DOHH2 (cell line): ENCODE data around the gene RNPEPL1.

Experiments
- EZH2phosphoT487 ChIP-seq: fragments of 200-600 bp; sonication (generic); IDR thresholded peaks from 2 replicates; pipeline ENCODE4 v1.6.1; 2017; ENCODE audit warnings: borderline replicate concordance, mild to moderate bottlenecking, antibody characterized with exemption, low read length, moderate library complexity, mixed read lengths
- TF ChIP-seq, protein P1 (sequence below): fragments of 200-600 bp; sonication (generic); IDR thresholded peaks from one replicate; pipeline ENCODE4 v1.5.1; 2014; ENCODE audit warnings: antibody characterized with exemption, mild to moderate bottlenecking, low read depth, low read length; ENCODE audit not compliant: poor library complexity, severe bottlenecking

DNA sequence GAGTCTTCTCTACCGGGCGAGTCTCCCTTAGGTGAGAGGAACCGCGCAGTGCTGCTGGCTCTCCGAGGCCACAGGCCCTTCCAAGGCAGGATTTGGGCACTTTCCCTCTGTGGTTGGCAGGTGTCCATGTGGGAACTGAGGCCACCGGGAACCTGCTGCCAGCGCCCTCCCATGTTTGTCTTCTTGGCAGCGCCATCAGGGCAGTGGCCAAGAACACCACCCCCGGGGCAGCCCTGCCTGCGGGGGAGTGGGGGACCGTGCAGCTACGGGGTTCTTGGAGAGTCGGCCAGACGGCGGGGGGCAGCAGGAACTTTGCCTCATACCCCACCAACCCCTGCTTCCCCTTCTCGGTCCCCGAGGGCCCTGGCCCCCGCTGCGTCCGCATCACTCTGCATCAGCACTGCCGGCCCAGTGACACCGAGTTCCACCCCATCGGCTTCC is 28.2 kb downstream of the RNPEPL1 start:
- TF ChIP-seq EZH2phosphoT487 = no peak
- TF ChIP-seq, protein P1, sequence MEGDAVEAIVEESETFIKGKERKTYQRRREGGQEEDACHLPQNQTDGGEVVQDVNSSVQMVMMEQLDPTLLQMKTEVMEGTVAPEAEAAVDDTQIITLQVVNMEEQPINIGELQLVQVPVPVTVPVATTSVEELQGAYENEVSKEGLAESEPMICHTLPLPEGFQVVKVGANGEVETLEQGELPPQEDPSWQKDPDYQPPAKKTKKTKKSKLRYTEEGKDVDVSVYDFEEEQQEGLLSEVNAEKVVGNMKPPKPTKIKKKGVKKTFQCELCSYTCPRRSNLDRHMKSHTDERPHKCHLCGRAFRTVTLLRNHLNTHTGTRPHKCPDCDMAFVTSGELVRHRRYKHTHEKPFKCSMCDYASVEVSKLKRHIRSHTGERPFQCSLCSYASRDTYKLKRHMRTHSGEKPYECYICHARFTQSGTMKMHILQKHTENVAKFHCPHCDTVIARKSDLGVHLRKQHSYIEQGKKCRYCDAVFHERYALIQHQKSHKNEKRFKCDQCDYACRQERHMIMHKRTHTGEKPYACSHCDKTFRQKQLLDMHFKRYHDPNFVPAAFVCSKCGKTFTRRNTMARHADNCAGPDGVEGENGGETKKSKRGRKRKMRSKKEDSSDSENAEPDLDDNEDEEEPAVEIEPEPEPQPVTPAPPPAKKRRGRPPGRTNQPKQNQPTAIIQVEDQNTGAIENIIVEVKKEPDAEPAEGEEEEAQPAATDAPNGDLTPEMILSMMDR = no peak
